Measurements from ENCODE around the gene TMEM255B. TPM values are rescaled to one million over a fixed set of nuclear protein-coding genes. Genes with fewer than 3 reads are reported as not detected.
A peak's percentile ranks its signal among the peaks of the same experiment; 100 is the strongest.

The TMEM255B gene
- polyA plus RNA-seq, 3 donors: 5.1 to 7.5 (median 5.9) TPM

DNA sequence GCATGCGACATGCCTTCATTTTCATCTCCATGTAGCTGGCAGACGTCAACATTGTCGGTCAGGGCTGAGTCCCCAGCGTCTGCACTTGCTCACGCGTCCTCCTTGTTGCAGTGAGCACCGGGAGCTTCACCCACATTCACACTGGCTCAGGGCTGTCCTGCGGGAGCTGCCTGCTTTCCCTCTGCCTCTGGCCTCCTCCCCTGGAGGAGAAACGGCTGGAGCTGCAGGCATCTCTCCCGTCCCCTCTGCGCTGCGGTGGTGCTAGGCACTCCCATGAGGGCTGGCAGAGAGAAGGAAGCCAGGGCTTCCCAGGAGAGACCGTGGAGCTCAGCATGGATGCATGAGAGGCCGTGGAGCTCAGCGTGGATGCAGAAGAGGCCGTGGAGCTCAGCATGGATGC lies 18.4 kb upstream of the TMEM255B start:
- peaks cover 0 to 4% (median 0%) of the 10 kb centered on the region in 7 donors for H3K9me3 Mint-ChIP-seq
- H3K4me3 Mint-ChIP-seq: peak overlapping the region in 1 of 2 donors; percentile 70
- H3K27me3 Mint-ChIP-seq (ENCODE audit: low read depth in 3 of 3): peaks cover 31 to 63% (median 53%) of the 10 kb centered on the region in 3 donors
- intact Hi-C loops (cut with micrococcal nuclease): no loop called here
- Histone ChIP-seq H3K4me1 (ENCODE audit: control insufficient read depth in 1 of 2, insufficient read depth in 2 of 2, low read length in 2 of 2) (peaks cover 37 to 41% of the 10 kb centered on the region in 2 donors), H3K9me3 (replicated peaks in 1 of 2; ENCODE audit: control insufficient read depth in 1 of 2, insufficient read depth in 1 of 2, low read length in 2 of 2) (no peaks in the 10 kb centered on the region), H3K79me2 (ENCODE audit: insufficient read depth, low read length) (no peaks in the 10 kb centered on the region), H3K4me2 (replicated peaks; ENCODE audit: extremely low read depth, low read length, poor library complexity, severe bottlenecking) (no peak overlapping the region), H3K27ac (ENCODE audit: low read depth in 1 of 2, low read length in 2 of 2) (no peak overlapping the region), H3K36me3 (replicated peaks in 1 of 2; ENCODE audit: control insufficient read depth in 1 of 2, insufficient read depth in 2 of 2, low read length in 2 of 2) (no peaks in the 10 kb centered on the region), H2AFZ (ENCODE audit: insufficient read depth, low read depth, low read length, poor library complexity, severe bottlenecking) (no peak overlapping the region), H3K27me3 (ENCODE audit: control insufficient read depth in 2 of 2, insufficient read depth in 2 of 2, low read length in 2 of 2) (peaks cover 0 to 16% of the 10 kb centered on the region in 2 donors), H4K20me1 (ENCODE audit: insufficient read depth, low read length) (no peaks in the 10 kb centered on the region), H3K4me3 (replicated peaks in 1 of 3; ENCODE audit: low read depth in 2 of 3, low read length in 3 of 3) (no peak overlapping the region), H3K9ac (ENCODE audit: insufficient read depth, low read length, poor library complexity, severe bottlenecking) (no peak overlapping the region)
- peak overlapping the region in 1 of 7 donors; percentile 54 for H3K27ac Mint-ChIP-seq
- H3K4me1 Mint-ChIP-seq: peaks cover 40% of the 10 kb centered on the region
- TF ChIP-seq, protein P1, sequence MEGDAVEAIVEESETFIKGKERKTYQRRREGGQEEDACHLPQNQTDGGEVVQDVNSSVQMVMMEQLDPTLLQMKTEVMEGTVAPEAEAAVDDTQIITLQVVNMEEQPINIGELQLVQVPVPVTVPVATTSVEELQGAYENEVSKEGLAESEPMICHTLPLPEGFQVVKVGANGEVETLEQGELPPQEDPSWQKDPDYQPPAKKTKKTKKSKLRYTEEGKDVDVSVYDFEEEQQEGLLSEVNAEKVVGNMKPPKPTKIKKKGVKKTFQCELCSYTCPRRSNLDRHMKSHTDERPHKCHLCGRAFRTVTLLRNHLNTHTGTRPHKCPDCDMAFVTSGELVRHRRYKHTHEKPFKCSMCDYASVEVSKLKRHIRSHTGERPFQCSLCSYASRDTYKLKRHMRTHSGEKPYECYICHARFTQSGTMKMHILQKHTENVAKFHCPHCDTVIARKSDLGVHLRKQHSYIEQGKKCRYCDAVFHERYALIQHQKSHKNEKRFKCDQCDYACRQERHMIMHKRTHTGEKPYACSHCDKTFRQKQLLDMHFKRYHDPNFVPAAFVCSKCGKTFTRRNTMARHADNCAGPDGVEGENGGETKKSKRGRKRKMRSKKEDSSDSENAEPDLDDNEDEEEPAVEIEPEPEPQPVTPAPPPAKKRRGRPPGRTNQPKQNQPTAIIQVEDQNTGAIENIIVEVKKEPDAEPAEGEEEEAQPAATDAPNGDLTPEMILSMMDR (IDR thresholded peaks at IDR 0.05): no peak
- 55% methylated on average over 16 of the region's 16 CpGs for WGBS (ENCODE audit: insufficient coverage)
- no peak for DNase-seq
- H3K36me3 Mint-ChIP-seq: no peaks in the 10 kb centered on the region

DNA sequence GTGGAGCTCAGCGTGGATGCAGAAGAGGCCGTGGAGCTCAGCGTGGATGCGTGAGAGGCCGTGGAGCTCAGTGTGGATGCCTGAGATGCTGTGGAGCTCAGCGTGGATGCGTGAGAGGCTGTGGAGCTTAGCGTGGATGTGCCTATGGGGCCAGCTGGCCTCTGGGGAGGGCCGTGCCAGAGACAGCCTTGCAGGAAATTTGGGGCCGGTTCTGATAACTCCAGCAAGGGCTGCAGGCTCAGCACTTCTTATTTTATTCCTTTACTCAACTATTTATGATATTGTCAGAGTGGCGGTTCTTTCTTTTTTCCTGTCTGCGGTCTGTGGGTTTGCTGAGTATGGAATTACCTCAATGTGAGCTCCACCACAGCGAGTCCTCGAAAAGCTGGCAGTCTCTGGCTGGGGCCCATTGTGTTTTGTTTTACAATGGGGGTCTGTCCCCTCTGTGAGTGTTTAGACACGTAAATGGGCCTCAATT lies 17.8 kb upstream of the TMEM255B start:
- Histone ChIP-seq H3K9me3 (replicated peaks in 1 of 2; ENCODE audit: control insufficient read depth in 1 of 2, insufficient read depth in 1 of 2, low read length in 2 of 2) (no peaks in the 10 kb centered on the region), H3K27me3 (ENCODE audit: control insufficient read depth in 2 of 2, insufficient read depth in 2 of 2, low read length in 2 of 2) (peaks cover 0 to 16% of the 10 kb centered on the region in 2 donors), H2AFZ (ENCODE audit: insufficient read depth, low read depth, low read length, poor library complexity, severe bottlenecking) (no peak overlapping the region), H3K4me3 (replicated peaks in 1 of 3; ENCODE audit: low read depth in 2 of 3, low read length in 3 of 3) (peak overlapping the region in 1 of 3 experiments; percentile 20), H3K4me1 (ENCODE audit: control insufficient read depth in 1 of 2, insufficient read depth in 2 of 2, low read length in 2 of 2) (peaks cover 31 to 35% of the 10 kb centered on the region in 2 donors), H4K20me1 (ENCODE audit: insufficient read depth, low read length) (no peaks in the 10 kb centered on the region), H3K9ac (ENCODE audit: insufficient read depth, low read length, poor library complexity, severe bottlenecking) (peak overlapping the region; percentile 2), H3K4me2 (replicated peaks; ENCODE audit: extremely low read depth, low read length, poor library complexity, severe bottlenecking) (peak overlapping the region; percentile 54), H3K79me2 (ENCODE audit: insufficient read depth, low read length) (no peaks in the 10 kb centered on the region), H3K36me3 (replicated peaks in 1 of 2; ENCODE audit: control insufficient read depth in 1 of 2, insufficient read depth in 2 of 2, low read length in 2 of 2) (no peaks in the 10 kb centered on the region), H3K27ac (ENCODE audit: low read depth in 1 of 2, low read length in 2 of 2) (no peak overlapping the region)
- intact Hi-C loops (cut with micrococcal nuclease): no loop called here
- no peak for DNase-seq
- H3K4me1 Mint-ChIP-seq: peaks cover 36% of the 10 kb centered on the region
- H3K4me3 Mint-ChIP-seq: peak overlapping the region in 1 of 2 donors; percentile 70
- H3K27me3 Mint-ChIP-seq (ENCODE audit: low read depth in 3 of 3): peaks cover 34 to 61% (median 53%) of the 10 kb centered on the region in 3 donors
- H3K27ac Mint-ChIP-seq: peak overlapping the region in 1 of 7 donors; percentile 54
- peaks cover 0 to 4% (median 0%) of the 10 kb centered on the region in 7 donors for H3K9me3 Mint-ChIP-seq
- WGBS (ENCODE audit: insufficient coverage): 2% methylated on average over 9 of the region's 15 CpGs
- TF ChIP-seq, protein P1 (IDR thresholded peaks at IDR 0.05): no peak
- no peaks in the 10 kb centered on the region for H3K36me3 Mint-ChIP-seq

All from CD14-positive monocyte (primary cell).